HL-60/S4 treated with retinoic acid at 250 ng/mL for 4 days and 3 days (cell line): ENCODE data around the gene FOXQ1.
"Not testable (repeated sequence)": the region's sequence is repeated elsewhere in the genome, so short reads cannot be mapped to it uniquely, and the experiment has no call there.

Experiments used
- in situ Hi-C: fragments of 300-500 bp; cut with MboI; formaldehyde crosslinking; loops from 2 replicates; pipeline ENCODE4 v1.7.0; 2022; ENCODE audit warnings: low sequenced_read_pairs

The FOXQ1 gene

GRCh38 chr6:1318584-1318983 is 6.7 kb downstream of the FOXQ1 start:
- in situ Hi-C loops: not testable (repeated sequence)

DNA sequence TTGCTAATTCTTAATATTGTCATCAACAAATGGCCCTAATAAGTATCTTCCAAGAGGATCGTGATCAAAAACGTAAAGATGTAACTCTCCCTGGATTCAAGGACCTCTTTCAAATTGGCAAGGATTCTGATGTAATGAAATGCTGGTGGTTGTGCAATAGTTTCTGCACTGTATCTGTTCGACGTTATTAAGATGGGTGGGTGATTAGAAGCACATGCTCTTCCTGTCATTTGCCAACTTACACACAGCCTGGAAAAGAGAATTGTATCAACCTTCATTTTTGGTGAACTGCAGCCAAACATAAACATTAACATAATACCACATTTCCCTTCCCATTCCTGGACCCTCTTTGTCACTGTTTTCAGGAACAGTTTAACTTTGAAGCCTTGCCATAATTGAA is 9.8 kb downstream of the FOXQ1 start:
- in situ Hi-C loops: no loop called here

- in situ Hi-C loops: no loop called here
Observed at GRCh38 chr6:1322156-1322555, 10.3 kb downstream of the FOXQ1 start.

DNA sequence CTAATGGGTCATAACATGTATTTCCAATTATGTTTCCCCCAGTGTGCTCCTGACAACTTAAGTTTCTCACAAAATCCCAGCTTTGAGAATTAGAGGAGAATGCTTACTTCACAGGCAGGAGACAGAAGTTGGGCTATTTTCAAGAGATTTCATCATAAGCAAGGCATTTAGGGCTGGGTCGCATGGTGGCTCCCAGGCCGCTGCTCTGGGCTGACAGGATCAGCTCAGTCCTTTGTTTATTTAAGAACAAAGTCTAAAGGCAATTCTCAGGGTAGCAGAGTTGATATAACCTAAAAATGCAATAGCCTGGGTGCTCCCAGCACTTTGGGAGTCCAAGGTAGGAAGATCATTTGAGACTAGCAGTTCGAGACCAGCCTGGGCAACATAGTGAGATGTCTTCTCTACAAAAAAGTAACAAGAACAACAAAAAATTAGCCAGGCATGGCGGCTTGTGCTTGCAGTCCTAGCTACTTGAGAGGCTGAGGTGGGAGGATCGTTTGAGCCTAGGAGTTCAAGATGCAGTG is 10.9 kb downstream of the FOXQ1 start:
- in situ Hi-C loops: no loop called here

DNA sequence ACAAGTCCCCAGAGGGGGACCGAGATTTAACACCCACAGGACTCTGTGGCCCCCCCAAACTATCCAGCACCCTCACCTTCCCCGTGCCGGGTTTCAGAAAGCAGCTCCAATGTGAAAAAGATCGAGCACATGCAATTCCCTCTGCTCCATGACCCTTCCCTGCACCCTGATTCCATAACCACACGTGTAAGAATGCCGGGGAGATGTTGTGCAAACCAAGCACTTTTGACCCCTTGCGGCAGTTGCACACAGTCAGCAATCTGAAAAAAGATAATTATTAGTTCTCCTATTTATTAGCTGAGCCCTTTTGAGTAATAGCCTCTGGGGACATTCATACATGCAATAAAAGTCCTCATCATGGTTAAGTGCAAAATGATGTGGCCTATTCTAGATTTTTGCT is 13.0 kb downstream of the FOXQ1 start:
- in situ Hi-C loops: no loop called here

DNA sequence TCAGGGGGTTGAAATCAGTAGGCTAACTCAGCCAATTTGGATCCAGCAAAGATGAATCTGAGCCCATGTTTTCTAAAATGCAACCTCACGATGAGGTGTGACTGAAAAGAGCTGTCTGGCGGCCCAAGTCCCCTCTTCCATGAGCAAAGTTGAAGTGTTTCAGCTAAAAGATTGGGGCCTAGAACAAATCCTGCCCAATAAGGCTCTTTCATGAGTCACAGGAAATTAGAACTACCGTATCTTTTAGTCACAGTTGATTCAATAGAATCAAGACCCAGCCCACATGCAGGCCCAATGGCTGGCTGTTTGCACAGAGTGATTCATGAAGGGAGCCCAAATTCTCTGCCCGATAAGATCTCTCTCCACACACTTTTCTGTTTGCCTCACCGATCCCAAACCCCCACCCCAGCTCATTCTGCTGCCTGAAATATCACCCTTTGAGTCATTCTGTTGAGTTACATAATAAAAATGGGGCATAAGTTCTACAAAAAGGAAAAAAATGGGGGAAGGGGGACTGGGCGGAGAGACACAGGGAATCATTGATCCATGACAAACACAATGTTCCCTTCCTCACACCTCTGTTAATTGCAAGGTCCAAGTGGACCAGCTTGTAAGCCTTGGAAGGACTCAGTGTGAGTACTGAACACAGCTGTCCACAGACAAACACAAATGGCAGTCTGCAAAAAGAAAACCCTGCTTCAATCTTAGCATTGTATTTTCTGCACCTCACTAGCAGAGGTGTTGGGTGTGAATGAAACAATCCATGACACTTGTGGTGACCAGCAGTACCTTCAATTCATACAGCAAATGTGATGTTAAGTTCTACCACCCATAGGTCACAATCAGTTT is 13.8 kb downstream of the FOXQ1 start:
- in situ Hi-C loops: no loop called here

- in situ Hi-C loops: no loop called here
Observed at GRCh38 chr6:1326535-1327121, 14.7 kb downstream of the FOXQ1 start.

DNA sequence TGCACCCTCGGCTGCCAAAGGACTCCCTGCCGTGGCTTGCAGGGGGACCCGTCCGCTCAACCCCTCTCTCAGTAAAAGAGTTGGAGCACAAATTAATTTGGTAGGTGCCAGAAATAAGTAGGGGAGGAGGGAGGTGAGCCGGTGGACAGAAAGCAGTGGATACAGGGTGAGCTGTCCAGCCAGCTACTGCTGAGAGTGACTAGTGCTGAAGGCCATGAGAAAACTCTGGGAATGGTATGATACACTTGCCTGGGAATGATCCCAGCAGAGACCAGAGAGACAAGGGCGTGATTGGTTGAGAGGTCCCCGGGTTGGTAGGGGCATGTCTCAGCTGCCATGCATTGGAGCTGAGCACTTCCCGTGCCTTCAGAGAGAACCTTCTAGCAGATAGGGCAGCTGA is 15.7 kb downstream of the FOXQ1 start:
- in situ Hi-C loops: no loop called here

GRCh38 chr6:1328129-1328800 is 16.4 kb downstream of the FOXQ1 start:
- in situ Hi-C loops: no loop called here

DNA sequence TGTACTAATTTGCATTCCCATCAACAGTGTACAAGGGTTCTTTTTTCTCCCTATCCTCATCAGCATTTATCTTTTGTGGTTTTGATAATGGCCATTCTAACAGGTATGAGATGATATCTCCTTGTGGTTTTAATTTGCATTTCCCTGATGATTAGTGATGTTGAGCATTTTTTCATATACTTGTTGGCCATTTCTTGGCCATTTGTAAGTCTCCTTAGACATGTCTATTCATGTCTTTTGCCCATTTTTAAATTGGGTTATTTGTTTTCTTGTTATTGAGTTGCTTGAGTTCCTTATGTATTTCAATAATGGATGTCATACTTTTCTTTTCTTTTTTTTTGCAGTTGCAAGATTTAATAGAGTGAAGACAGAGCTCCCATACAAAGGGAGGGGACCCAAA is 17.8 kb downstream of the FOXQ1 start:
- in situ Hi-C loops: no loop called here

DNA sequence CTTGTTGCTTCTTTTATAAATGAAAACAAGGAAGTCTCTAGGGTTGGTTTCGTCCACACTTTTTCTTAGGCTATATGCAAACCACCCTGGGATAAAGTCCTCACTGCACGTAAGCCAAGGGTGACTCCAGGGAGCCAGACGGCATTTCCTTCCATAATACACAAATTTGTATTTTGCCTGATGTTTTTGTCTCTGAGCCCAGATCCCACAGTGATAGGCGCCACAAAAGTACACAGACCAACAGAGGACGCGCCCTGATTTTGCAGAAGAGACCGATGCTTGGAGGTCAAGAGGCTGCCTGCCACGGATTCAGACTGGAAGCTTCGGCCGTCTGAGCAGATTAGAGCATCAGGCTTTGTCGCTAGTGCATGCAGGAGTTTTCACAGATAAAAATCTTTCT is 22.8 kb downstream of the FOXQ1 start:
- in situ Hi-C loops: no loop called here

- in situ Hi-C loops: no loop called here
Observed at GRCh38 chr6:1335367-1336037, 23.6 kb downstream of the FOXQ1 start.

GRCh38 chr6:1336246-1336843 is 24.4 kb downstream of the FOXQ1 start:
- in situ Hi-C loops: no loop called here

GRCh38 chr6:1337791-1338190 is 25.9 kb downstream of the FOXQ1 start:
- in situ Hi-C loops: no loop called here

DNA sequence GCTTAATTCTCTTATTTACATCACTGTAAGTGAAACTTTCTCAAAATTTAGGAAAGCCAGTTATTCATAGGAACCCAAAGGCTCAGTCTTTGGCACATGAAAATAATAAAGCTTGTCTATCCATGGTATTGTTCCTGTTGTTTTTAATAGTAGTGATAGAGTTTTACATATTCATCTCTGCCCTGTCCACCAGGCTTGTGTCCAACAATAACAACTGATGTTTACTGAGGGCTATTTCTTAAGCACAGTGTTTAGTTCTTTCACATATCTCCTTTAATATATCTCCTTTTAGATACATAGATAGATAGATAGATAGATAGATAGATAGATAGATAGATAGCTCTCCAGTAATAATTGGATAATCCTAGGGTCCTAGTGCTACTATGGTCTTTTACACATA is 34.2 kb downstream of the FOXQ1 start:
- in situ Hi-C loops: no loop called here

GRCh38 chr6:1346558-1347091 is 34.7 kb downstream of the FOXQ1 start:
- in situ Hi-C loops: no loop called here

DNA sequence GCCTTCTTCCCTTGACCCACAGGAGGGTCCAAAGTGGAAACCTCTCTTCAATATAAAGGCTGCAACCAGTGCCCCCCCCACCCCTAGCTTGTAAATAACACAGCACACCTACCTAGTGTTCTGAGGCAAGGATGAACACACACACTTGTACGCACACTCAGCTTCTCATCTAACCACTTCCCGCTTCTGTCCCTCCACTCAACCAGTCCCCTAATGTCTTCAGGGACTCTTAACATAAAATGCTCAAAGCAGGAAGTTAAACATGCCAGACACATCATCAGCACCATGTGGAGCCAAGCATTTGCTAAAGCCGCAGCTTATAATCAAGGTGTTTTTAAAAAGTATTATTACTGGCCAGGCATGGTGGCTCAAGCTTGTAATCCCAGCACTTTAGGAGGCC is 35.3 kb downstream of the FOXQ1 start:
- in situ Hi-C loops: no loop called here

- in situ Hi-C loops: no loop called here
Observed at GRCh38 chr6:1348675-1349074, 36.8 kb downstream of the FOXQ1 start.

DNA sequence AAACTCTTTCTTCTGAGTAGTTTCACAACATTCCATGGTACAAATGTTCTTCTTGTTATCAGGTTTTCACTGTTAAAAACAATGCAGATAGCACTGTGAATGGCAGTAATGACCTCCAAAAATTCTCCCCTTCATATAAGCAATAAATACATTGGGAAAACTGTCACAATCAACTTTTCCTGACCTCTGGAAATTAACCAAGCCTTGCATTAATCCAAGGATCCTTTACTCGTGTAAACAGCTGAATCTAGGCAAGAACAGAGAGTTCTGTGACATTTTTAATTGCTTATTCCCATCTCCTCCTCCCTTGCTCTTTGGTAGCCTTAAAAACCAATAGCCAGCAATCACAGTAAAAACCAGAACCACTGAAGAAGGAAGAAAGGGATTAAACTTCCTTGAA is 37.8 kb downstream of the FOXQ1 start:
- in situ Hi-C loops: no loop called here

GRCh38 chr6:1351381-1352008 is 39.6 kb downstream of the FOXQ1 start:
- in situ Hi-C loops: no loop called here
